ENCODE measurements around the gene TOR1B.
A peak's percentile ranks its signal among the peaks of the same experiment; 100 is the strongest.
"Not testable (repeated sequence)": the region's sequence is repeated elsewhere in the genome, so short reads cannot be mapped to it uniquely, and the experiment has no call there.

Gene TOR1B, protein sequence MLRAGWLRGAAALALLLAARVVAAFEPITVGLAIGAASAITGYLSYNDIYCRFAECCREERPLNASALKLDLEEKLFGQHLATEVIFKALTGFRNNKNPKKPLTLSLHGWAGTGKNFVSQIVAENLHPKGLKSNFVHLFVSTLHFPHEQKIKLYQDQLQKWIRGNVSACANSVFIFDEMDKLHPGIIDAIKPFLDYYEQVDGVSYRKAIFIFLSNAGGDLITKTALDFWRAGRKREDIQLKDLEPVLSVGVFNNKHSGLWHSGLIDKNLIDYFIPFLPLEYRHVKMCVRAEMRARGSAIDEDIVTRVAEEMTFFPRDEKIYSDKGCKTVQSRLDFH

DNA sequence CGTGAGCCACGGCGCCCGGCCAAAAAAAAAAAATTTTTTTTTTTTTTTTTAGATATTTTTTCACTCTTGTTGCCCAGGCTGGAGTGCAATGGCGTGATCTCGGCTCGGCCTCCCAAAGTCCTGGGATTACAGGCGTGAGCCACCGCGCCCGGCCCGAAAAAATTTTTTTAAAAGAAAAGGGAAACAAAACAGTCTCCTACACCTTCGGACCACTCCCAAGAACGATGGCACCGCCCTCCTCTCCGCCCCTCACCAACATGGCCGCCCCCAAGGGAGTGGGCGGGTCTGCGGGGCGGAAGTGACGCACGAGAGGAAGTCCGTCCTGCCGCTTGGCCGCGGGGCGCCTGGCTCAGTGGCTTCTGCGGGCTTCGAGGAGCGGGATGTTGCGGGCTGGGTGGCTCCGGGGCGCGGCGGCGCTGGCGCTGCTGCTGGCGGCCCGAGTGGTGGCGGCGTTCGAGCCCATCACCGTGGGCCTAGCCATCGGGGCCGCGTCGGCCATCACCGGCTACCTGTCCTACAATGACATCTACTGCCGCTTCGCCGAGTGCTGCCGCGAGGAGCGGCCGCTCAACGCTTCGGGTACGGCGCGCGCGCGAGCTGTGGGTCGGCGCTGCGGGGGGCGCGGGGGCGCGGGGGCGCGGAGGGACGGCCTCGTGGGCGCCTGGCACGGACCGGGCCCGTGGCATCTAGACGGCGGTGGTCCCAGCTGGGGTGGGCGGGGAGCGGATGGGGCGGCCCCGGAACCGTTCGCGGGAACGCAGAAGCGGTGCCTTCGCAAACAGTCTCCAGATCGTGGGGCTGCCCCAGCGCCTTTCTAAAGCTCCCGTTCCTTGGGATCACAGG lies at the start of gene TOR1B:
Gene TOR1B (plus strand): TSS at position 352 of the 843 bp plus-strand sequence. CDS start 29 bp downstream, at position 381.
- H3K4me3 ChIP-seq (ENCODE audit: low read length): peak within 1 kb of the TSS; percentile 71
- DNase-seq (ENCODE audit: low read depth): peak; percentile 90
- TF ChIP-seq, protein P1, sequence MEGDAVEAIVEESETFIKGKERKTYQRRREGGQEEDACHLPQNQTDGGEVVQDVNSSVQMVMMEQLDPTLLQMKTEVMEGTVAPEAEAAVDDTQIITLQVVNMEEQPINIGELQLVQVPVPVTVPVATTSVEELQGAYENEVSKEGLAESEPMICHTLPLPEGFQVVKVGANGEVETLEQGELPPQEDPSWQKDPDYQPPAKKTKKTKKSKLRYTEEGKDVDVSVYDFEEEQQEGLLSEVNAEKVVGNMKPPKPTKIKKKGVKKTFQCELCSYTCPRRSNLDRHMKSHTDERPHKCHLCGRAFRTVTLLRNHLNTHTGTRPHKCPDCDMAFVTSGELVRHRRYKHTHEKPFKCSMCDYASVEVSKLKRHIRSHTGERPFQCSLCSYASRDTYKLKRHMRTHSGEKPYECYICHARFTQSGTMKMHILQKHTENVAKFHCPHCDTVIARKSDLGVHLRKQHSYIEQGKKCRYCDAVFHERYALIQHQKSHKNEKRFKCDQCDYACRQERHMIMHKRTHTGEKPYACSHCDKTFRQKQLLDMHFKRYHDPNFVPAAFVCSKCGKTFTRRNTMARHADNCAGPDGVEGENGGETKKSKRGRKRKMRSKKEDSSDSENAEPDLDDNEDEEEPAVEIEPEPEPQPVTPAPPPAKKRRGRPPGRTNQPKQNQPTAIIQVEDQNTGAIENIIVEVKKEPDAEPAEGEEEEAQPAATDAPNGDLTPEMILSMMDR (IDR thresholded peaks at IDR 0.05; ENCODE audit: insufficient read depth, low read depth, low read length, missing control alignments): no peak

DNA sequence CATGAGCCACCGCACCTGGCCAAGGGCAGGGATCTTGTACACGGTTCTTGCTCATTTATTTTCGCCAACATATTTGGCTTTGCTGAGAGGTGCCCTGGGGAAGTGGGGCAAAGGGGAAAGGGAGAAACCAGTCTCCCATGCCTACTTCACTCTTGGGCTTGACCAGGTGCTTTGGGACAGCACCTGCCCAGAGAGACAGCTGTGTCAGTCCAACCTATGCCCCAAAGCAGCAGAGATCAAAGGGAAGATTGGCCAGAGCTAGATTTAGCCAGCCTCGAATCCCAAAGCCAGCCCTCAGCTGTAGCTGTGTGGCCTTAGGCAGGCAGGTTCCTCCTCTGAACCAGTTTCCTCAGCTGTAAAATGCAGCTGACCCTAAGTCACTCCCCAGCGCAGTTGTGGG lies 47.8 kb upstream of the TOR1B start:
- H3K4me3 ChIP-seq (ENCODE audit: low read length): no peak overlapping the region
- TF ChIP-seq, protein P1 (IDR thresholded peaks at IDR 0.05; ENCODE audit: insufficient read depth, low read depth, low read length, missing control alignments): no peak
- DNase-seq (ENCODE audit: low read depth): no peak

GRCh38 chr9:129756191-129756590 lies 46.8 kb upstream of the TOR1B start:
- DNase-seq (ENCODE audit: low read depth): no peak
- TF ChIP-seq, protein P1 (IDR thresholded peaks at IDR 0.05; ENCODE audit: insufficient read depth, low read depth, low read length, missing control alignments): no peak
- H3K4me3 ChIP-seq (ENCODE audit: low read length): no peak overlapping the region

- TF ChIP-seq, protein P1 (IDR thresholded peaks at IDR 0.05; ENCODE audit: insufficient read depth, low read depth, low read length, missing control alignments): no peak
- H3K4me3 ChIP-seq (ENCODE audit: low read length): no peak overlapping the region
- DNase-seq (ENCODE audit: low read depth): no peak
Measured at GRCh38 chr9:129757045-129757444, 45.9 kb upstream of the TOR1B start.

- no peak for DNase-seq (ENCODE audit: low read depth)
- H3K4me3 ChIP-seq (ENCODE audit: low read length): no peak overlapping the region
- TF ChIP-seq, protein P1 (IDR thresholded peaks at IDR 0.05; ENCODE audit: insufficient read depth, low read depth, low read length, missing control alignments): no peak
Measured at GRCh38 chr9:129759319-129759718, 43.7 kb upstream of the TOR1B start.

DNA sequence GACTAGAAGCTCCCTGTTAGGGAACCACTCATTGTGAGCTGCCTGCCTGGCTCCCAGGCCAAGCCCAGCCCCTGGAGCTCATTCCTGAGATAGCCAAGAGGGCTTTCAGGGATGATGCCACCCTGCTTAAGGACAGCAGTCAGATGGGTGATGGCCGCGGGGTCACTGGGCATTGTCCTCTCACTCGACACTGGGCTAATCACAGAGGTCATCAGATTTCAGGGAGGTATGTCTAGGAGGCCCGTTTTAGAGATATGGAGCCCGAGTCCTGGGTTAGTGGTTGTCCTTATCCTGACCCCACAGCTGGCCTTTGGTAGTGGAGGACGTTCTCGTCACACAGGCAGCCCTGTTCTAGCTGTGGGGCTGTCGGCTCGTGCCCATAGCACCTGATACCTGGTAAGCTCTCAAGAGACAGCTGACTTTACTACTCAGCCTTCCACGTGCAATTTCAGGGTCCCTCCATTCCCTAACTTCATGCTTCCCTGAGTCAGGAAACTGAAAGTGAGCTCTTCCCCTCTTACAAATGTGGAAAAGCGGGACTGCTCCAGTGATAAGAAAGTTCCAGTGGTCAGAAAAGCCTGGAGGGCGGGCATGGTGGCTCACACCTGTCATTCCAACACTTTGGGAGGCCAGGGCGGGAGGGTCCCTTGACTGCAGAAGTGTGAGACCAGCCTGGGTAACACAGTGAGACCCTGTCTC lies 43.0 kb upstream of the TOR1B start:
- no peak overlapping the region for H3K4me3 ChIP-seq (ENCODE audit: low read length)
- TF ChIP-seq, protein P1 (IDR thresholded peaks at IDR 0.05; ENCODE audit: insufficient read depth, low read depth, low read length, missing control alignments): no peak
- no peak for DNase-seq (ENCODE audit: low read depth)

DNA sequence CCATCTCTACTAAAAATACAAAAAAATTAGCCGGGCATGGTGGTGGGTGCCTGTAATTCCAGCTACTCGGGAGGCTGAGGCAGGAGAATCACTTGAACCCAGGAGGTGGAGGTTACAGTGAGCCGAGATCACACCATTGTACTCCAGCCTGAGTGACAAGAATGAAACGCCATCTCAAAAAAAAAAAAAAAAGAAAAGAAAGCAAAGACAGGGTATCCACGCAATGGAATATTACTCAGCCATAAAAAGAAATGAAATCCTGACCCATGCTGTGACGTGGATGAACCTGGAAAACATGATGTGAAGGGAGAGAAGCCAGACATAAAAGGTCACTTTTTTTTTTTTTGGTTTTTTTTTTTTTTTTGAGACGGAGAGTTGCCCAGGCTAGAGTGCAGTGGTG lies 42.2 kb upstream of the TOR1B start:
- H3K4me3 ChIP-seq (ENCODE audit: low read length); DNase-seq (ENCODE audit: low read depth): not testable (repeated sequence)

All from epithelial cell of esophagus (primary cell).